Left lung (tissue), 10 donors: ENCODE measurements around the gene PDK2. TPM values are rescaled to one million over a fixed set of nuclear protein-coding genes. Genes with fewer than 3 reads are reported as not detected.
"Not testable (repeated sequence)": the region's sequence is repeated elsewhere in the genome, so short reads cannot be mapped to it uniquely, and the experiment has no call there.

Source experiments
- ATAC-seq: fragments of 200-7000 bp; cut with Tn5 transposase; one replicate; pipeline ENCODE4 v1.9.1; 2020; ENCODE audit warnings: moderate library complexity
- DNase-seq, 4 donors: peaks; one replicate each; pipeline ENCODE4 v3.0.0-alpha.2; 2013 to 2020
- H3K27ac ChIP-seq, 2 donors: fragments of 200-600 bp; sonication (generic) in 1 of 2; one replicate each; pipeline versions ENCODE4 v1.5.0 to v1.8.0; 2020 to 2021
- H3K27me3 ChIP-seq, 2 donors: fragments of 200-600 bp; sonication (generic) in 1 of 2; one replicate each; pipeline versions ENCODE4 v1.5.0 to v1.8.0; 2020 to 2021
- H3K36me3 ChIP-seq, 2 donors: fragments of 200-600 bp; sonication (generic) in 1 of 2; one replicate each; pipeline versions ENCODE4 v1.5.0 to v1.8.0; 2020 to 2021
- H3K4me1 ChIP-seq, 2 donors: fragments of 200-600 bp; one replicate each; pipeline ENCODE4 v1.8.0; 2021
- H3K4me3 ChIP-seq, 2 donors: fragments of 200-600 bp; sonication (generic) in 1 of 2; one replicate each; pipeline versions ENCODE4 v1.5.0 to v1.8.0; 2020 to 2021; ENCODE audit warnings: mild to moderate bottlenecking in 1 of 2
- H3K9me3 ChIP-seq, 2 donors: fragments of 200-600 bp; sonication (generic) in 1 of 2; one replicate each; pipeline versions ENCODE4 v1.5.0 to v1.8.0; 2020 to 2021
- intact Hi-C, 2 donors: fragments of 100-400 bp; cut with DNase I; formaldehyde crosslinking; loops; one replicate each; pipeline versions ENCODE4 v1.11.2 to v1.14.2; 2022
- polyA plus RNA-seq, 6 donors: library from polyadenylated mRNA; unstranded; fragments of 120-200 nt; gene quantifications; one replicate each; pipeline ENCODE4 v1.2.1, GENCODE V29; 2013; ENCODE audit not compliant: insufficient read length in 6 of 6
- total RNA-seq, 2 donors: library from RNA; stranded (reverse); fragmentation: NEBNext Ultra II Directional; extraction: Animal tissue kit (Norgen Biotek cat#: 25700); gene quantifications; one replicate each; pipeline ENCODE4 v1.2.1, GENCODE V29; 2021
- TF ChIP-seq, protein P1 (sequence below), 2 donors: fragments of 200-600 bp; sonication (generic) in 1 of 2; IDR thresholded peaks; one replicate each; pipeline versions ENCODE4 v1.5.0 to v1.8.0; 2021; ENCODE audit warnings: antibody characterized with exemption in 2 of 2
- donor health status: DM: no; HTN: yes; CAD: no.
- donor health status: DM: no; HTN: no; CAD: no.

PDK2 gene
- total and polyA plus RNA-seq, 8 donors = 20.7 to 83.8 (median 67.4) TPM

DNA sequence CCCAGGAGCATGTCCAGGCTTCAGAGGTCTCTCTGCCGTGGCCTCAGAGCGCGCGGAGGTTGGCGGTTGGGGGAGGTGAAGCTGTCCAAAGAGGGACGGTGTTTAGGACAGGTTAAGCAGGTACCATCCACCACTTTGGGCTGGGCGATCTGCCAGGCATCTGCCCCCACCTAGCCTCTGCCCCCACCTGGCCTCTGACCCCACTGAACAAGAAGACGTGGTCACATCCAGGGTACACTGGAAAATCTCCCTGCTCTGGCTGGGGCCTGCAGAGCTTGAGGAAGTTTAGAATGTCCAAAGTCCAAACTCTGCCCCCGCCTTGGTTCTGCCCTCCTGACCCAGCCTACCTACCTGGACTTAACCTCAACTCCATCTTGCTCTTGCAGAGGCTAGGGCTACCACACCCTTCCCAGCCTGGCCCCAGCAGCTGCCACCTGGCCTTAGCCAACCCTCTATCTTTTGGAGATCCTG lies 37.6 kb upstream of the PDK2 start:
- intact Hi-C loops = no loop called here
- no peaks in the 10 kb centered on the region for H3K36me3 ChIP-seq
- ATAC-seq (no peak), DNase-seq (no peak)
- H3K4me3 ChIP-seq = peak overlapping the region; percentile 61 to 78
- H3K4me1 ChIP-seq = peaks cover 67 to 97% of the 10 kb centered on the region in 2 donors
- H3K27ac ChIP-seq = peak overlapping the region; percentile 87 to 93
- H3K9me3 ChIP-seq = no peaks in the 10 kb centered on the region
- TF ChIP-seq, protein P1, sequence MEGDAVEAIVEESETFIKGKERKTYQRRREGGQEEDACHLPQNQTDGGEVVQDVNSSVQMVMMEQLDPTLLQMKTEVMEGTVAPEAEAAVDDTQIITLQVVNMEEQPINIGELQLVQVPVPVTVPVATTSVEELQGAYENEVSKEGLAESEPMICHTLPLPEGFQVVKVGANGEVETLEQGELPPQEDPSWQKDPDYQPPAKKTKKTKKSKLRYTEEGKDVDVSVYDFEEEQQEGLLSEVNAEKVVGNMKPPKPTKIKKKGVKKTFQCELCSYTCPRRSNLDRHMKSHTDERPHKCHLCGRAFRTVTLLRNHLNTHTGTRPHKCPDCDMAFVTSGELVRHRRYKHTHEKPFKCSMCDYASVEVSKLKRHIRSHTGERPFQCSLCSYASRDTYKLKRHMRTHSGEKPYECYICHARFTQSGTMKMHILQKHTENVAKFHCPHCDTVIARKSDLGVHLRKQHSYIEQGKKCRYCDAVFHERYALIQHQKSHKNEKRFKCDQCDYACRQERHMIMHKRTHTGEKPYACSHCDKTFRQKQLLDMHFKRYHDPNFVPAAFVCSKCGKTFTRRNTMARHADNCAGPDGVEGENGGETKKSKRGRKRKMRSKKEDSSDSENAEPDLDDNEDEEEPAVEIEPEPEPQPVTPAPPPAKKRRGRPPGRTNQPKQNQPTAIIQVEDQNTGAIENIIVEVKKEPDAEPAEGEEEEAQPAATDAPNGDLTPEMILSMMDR (IDR thresholded peaks at IDR 0.05) = no peak
- H3K27me3 ChIP-seq = peaks cover 0 to 50% of the 10 kb centered on the region in 2 donors

DNA sequence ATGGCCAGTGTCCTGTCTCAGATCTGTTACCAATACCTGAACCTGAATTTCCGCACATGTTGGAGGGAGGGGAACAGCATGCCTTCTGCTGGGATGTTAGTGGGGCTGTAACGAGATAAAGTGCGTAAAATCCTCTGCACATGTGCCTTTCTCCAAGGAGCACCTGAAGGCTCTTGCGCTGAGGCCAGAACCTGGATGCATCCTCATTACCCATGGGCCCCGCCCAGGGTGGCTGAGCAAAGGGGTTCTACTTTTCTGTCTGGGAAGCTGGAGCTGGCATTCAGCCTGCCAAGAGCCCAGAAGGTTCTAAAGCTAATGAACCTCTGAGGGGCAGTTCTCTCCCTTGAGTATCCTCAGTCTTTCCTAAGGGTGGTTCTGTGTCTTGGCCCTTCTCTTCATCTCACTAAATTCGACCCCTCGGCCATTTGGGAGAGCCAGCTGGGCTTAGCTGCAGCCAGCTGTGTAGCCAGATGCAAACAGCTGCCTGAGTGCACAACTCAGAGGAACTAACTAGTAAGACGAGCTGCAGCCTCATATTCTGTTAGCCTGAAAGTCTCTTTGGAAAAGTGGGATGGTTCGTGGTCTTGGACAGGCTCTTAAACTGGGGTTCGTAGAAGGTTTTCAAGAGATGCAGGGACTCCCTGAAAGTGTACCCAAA lies 36.7 kb upstream of the PDK2 start:
- TF ChIP-seq, protein P1 (IDR thresholded peaks at IDR 0.05) = no peak
- H3K27ac ChIP-seq = peak overlapping the region; percentile 60 to 87
- H3K27me3 ChIP-seq = peaks cover 0 to 47% of the 10 kb centered on the region in 2 donors
- no peaks in the 10 kb centered on the region for H3K9me3 ChIP-seq
- DNase-seq (peak in 2 of 4 donors; percentile 82 to 92), ATAC-seq (no peak)
- H3K4me3 ChIP-seq = peak overlapping the region; percentile 61 to 78
- H3K4me1 ChIP-seq = peaks cover 69 to 97% of the 10 kb centered on the region in 2 donors
- H3K36me3 ChIP-seq = no peaks in the 10 kb centered on the region
- intact Hi-C loops = no loop called here

DNA sequence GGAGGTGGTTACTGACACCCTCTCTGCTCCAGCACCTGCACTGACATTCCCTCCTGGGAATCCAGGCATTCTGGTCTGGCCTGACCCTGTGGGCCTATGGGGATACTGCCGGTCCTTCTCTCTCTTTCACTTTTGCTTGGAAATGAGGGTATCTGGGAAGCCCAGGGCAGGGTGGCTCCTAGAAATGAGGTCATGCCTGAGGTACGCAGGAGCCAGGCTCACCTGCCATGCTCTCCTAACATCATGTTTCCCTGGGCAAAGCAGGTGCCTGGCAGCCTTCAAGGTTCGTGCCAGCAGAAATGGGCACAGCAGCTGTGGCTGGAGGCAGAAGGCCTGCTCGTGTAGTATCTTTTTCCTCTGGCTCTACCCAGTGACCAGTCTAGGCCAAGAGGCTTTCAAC lies 35.9 kb upstream of the PDK2 start:
- Histone ChIP-seq H3K27ac (peak overlapping the region; percentile 60 to 78), H3K4me1 (peaks cover 69 to 97% of the 10 kb centered on the region in 2 donors)

DNA sequence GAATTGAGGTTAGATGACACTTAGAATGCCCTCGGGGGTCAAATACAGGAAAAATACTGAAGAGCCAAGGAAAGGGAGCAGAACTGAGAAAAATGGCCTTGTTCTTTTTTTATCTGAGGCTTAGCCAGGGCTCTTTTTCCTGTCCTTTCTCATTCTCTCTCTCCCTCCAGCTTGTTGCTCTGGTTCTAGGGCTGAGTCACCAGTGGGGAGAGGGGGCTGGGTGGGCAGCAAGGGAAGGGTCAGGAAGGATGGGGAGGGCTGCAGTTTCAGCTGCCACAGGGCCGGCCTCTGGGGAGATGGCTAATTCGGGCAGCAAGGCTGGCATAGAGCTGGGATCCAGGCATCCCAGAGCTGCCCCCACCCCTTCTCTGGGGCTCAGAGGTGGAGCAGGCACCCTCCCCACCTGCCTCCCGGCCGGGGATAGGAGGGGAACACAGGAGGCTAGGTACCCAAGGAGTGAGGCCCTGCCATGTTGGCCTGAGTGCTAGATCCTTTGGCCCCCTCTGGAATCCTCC lies 35.3 kb upstream of the PDK2 start:
- Histone ChIP-seq H3K9me3 (no peaks in the 10 kb centered on the region), H3K36me3 (no peaks in the 10 kb centered on the region), H3K4me1 (peaks cover 72 to 97% of the 10 kb centered on the region in 2 donors), H3K27ac (peak overlapping the region; percentile 60 to 78), H3K27me3 (peaks cover 0 to 34% of the 10 kb centered on the region in 2 donors), H3K4me3 (peak overlapping the region in 1 of 2 donors; percentile 61)
- TF ChIP-seq, protein P1 (IDR thresholded peaks at IDR 0.05) = no peak
- ATAC-seq = no peak
- no peak for DNase-seq
- intact Hi-C loops = no loop called here

More for the DNA sequence above, 35.9 kb upstream of the PDK2 start:
- Histone ChIP-seq H3K36me3 (no peaks in the 10 kb centered on the region), H3K4me3 (peak overlapping the region in 1 of 2 donors; percentile 61), H3K27me3 (peaks cover 0 to 39% of the 10 kb centered on the region in 2 donors), H3K9me3 (no peaks in the 10 kb centered on the region)
- intact Hi-C loops = no loop called here
- TF ChIP-seq, protein P1 (IDR thresholded peaks at IDR 0.05) = no peak
- ATAC-seq (no peak), DNase-seq (no peak)

DNA sequence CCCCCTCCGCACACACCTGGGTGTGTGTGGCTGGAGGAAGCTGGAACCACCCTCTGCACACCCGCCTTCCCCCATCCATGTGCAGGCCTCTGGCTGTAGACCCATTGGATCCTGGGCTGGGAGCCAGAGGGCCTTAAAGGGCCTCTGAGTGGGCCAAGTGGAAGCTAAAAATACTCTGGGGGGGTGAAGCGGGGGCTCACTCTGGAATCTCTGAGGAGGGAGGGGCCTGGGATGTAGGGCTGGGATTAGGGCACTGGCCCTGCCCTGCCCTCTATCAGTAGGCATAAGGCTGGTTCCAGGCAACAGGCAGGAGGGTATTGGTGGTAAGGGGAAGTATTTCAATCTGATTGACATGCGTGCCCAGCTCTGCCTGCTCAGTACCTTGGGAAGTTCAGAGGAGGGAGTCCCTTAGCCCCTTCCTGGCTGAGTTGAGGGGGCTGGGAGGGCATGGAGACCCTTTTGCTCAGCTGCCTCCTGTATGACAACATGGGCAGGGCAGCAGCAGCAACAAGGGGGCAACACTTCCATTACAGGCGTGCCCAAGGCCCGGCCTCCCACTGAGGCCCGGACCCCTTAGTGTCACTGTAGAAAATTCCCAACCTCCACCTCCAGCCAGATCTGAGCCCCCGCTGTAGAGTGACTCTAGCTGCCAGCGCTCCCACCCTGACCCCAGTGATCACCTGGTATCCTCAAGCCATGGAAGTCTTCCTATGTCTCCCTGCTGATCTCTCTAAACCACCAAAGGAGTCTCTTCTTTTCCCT lies 34.0 kb upstream of the PDK2 start:
- peaks cover 0 to 20% of the 10 kb centered on the region in 2 donors for H3K27me3 ChIP-seq
- DNase-seq (peak in 3 of 4 donors; percentile 79 to 90 (median 86)), ATAC-seq (peak; percentile 59)
- H3K36me3 ChIP-seq = no peaks in the 10 kb centered on the region
- TF ChIP-seq, protein P1 (IDR thresholded peaks at IDR 0.05) = no peak
- no peaks in the 10 kb centered on the region for H3K9me3 ChIP-seq
- peak overlapping the region; percentile 72 to 78 for H3K27ac ChIP-seq
- intact Hi-C loops = no loop called here
- H3K4me1 ChIP-seq = peaks cover 67 to 97% of the 10 kb centered on the region in 2 donors
- H3K4me3 ChIP-seq = no peak overlapping the region

DNA sequence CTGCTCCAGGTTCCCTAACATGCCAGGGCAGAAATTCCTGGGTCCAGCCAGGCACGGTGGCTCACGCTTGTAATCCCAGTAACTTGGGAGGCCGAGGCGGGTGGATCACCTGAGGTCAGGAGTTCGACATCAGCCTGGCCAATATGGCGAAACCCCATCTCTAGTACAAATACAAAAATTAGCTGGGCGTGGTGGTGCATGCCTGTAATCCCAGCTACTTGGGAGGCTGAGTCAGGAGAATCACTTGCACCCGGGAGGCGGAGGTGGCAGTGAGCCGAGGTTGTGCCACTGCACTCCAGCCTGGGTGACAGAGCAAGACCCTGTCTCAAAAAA lies 33.5 kb upstream of the PDK2 start:
- peaks cover 67 to 91% of the 10 kb centered on the region in 2 donors for H3K4me1 ChIP-seq
- intact Hi-C loops, H3K36me3 ChIP-seq, H3K9me3 ChIP-seq, DNase-seq, H3K4me3 ChIP-seq, ATAC-seq: not testable (repeated sequence)
- peak overlapping the region; percentile 72 to 78 for H3K27ac ChIP-seq
- H3K27me3 ChIP-seq = peaks cover 0 to 15% of the 10 kb centered on the region in 2 donors
